Stomach (tissue), 4 donors: ENCODE measurements around the gene LCN6.

Experiments used
- CTCF ChIP-seq, 7 experiments: fragments of 450-650 bp in 4 of 7; fragments of 200-600 bp in 3 of 7; sonication (generic) in 3 of 7; IDR thresholded peaks; one replicate each; pipeline ENCODE4 v1.5.1; 2016 to 2019; ENCODE audit warnings: antibody characterized with exemption in 7 of 7, control low read depth in 2 of 7, mild to moderate bottlenecking in 1 of 7
- EP300 ChIP-seq: sonication (generic); formaldehyde crosslinking; IDR thresholded peaks from one replicate; pipeline ENCODE4 v1.6.1; 2017; ENCODE audit warnings: antibody characterized with exemption
- POLR2AphosphoS5 ChIP-seq, 3 donors: sonication (generic); formaldehyde crosslinking; IDR thresholded peaks; one replicate each; pipeline ENCODE4 v1.6.1; 2016; ENCODE audit warnings: antibody characterized with exemption in 3 of 3

GRCh38 chr9:136757751-136758140 is 9.4 kb upstream of the LCN6 start:
- TF ChIP-seq CTCF (IDR thresholded peaks at IDR 0.05) (no peak), POLR2AphosphoS5 (IDR thresholded peaks at IDR 0.05) (no peak), EP300 (no peak)
